Heart left ventricle (tissue), 13 donors: ENCODE results near the gene GALNT13.

Source experiments
- CTCF ChIP-seq, 12 donors: fragments of 200-600 bp; sonication (generic) in 4 of 12; IDR thresholded peaks; one replicate each; pipeline versions ENCODE4 v1.5.0 to v1.8.0; 2018 to 2022; ENCODE audit warnings: antibody characterized with exemption in 12 of 12, mild to moderate bottlenecking in 5 of 12
- POLR2A ChIP-seq, 2 donors: fragments of 450-650 bp; IDR thresholded peaks; one replicate each; pipeline ENCODE4 v1.6.1; 2017; ENCODE audit warnings: antibody characterized with exemption in 2 of 2, mild to moderate bottlenecking in 2 of 2, moderate library complexity in 2 of 2
- donor health status: ischemic (EF 13 %, LVEDD 7.1; RV severe dilation, severe dysfunction).
- donor health status: DM: no; HTN: yes; CAD: no.
- donor health status: DM: no; HTN: no; CAD: no.
- donor health status: ischemic (EF 25% LVEDD 6.9; RV normal size, moderate dysfunction).
- donor health status: ischemic (EF 25% LVEDD 5.7; RV mildly dilated, moderate dysfunction).
- donor health status: ischemic (EF 35%, LVEDD 5.7; RV mildly dilated, moderate dysfunction).
- donor health status: nonischemic (EF 11% LVEDD 7.7; RV severe dilation, severe dysfunction).
- donor health status: DM: yes; HTN: yes; CAD: no.
- donor health status: PGD.
- donor health status: ischemic (EF 29% LVEDD 5.4; RV normal size, mild dysfunction).
- donor health status: nonischemic (EF 23%, LVEDD 6.1; RV moderate dilation, normal function).

GRCh38 chr2:153971250-153971649 lies 99.5 kb downstream of the GALNT13 start:
- TF ChIP-seq CTCF (IDR thresholded peaks at IDR 0.05) (no peak), POLR2A (IDR thresholded peaks at IDR 0.05) (no peak)
